HG02973 (cell line): ENCODE measurements around the gene COL13A1.

Source experiments
- ATAC-seq: cut with Tn5 transposase; IDR thresholded peaks from one replicate; pipeline ENCODE4 v1.9.1; 2021; ENCODE audit warnings: moderate library complexity; ENCODE audit not compliant: unreplicated experiment

The COL13A1 gene

DNA sequence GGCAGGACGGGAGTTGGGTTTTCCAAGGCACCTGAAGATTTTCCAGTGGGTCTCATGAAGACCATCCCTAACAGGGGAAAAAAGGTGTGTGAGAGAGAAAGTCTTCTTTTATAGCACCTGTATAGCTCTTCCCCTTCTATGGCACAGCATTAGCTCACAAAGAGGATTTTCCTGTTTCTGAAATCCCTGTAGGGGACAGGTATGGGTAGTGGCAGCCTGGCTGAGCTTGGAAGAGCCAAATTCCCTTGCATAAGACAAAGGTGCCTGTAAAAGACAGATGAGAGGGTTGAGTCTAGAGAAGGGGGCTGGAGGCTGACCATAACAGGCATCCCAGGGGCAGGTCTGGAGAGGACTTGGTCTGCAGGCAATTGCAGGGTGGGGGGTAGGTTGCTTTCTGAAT, 63.7 kb downstream of the COL13A1 start:
- ATAC-seq = no peak

DNA sequence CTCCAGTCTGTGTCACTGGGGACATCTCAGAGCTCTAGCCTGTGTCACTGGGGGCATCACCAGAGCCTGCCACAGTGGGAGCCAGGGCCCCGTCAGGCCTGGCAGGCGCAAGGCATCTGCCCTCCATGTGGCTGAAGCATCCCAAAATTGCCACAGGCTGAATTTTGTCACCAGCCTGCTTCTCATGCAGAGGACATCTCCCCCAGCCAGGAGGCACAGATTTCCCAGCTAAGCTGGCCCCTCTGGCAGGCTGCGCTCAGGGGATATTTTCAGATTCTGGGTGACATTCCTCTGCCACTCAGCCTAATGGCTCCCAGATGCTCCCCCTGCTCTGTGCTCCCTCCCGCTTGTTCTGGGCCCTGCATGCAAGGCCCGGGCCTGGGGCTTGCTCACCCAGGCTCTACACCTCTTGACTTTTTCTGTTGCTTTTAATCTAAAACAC, 64.6 kb downstream of the COL13A1 start:
- ATAC-seq = no peak

DNA sequence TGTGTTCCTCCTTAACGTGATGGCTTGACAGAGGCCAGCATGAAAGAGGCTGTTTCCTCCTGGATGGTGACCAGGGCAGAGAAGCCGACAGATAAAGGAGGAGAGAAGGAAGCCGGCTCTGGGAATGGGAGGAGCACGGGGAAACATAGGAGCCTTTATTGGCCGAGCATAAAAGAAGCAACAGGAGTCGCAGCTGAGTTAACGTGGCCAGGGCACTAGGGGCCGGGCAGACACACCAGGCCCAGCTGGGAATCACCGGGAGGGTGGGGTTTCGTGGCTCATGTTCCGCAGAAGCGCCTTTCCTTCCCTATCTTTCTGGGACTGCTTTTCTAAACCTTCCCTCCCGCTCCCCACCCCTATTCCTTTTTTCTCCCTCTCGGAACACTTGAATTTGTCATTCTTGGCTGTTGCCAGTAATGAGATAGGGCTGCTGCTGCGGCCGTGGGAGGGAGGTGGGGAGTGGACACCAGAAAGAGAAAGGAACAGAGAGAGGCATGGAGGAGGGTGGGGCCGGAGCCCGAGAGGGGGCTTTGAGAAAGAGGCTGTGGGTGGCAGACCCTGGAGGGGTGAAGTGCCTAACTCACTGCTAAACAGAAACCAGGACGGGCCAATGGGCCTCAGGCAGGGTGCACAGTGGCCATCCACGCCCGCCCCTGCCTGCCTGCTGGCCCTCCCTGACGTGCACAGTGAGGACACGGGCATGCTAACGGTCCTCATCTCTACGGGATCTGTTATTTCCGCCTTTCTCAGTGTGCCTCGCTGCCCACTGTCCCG, 65.2 kb downstream of the COL13A1 start:
- no peak for ATAC-seq

DNA sequence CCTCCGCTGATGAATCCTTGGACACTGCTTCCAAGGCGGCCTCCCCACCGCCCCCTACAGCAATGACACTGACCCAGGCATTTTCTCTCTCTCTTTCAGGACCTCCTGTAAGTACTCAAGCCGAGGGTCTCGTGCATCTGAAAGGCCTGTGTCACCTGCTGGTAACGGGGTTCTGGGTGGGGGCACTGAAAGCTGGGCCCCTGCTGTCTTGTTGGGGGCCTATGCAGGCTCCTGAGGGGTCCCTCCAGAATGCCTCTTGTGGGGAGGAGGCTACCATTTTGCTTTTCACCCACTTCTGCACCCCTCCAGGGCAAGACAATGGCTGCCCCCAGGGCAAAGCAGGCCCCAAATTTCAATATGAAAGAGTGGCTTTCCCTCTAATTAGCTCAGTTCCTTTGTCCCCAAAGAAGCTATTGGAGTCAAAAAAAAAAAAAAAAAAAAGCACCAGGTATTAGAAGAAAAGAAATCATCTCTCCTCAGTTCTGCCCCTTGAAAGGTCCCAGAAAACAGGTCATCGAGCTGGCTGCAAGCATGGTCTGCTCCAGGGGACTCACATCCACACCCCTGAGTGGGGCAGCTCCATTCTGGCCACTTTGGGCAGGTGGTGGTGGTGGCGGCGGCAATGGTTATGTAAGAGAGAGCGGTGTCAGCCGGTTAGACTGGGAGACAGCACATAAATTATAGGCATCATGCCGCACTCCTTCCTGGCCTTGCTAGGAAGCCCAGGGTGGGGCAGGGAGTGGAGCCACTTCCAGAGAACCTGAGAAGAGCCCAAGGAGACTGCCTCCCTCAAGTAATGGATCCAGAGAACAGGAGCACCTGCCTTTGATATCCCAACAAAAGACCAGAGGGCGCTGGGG, 66.2 kb downstream of the COL13A1 start:
- ATAC-seq = no peak

DNA sequence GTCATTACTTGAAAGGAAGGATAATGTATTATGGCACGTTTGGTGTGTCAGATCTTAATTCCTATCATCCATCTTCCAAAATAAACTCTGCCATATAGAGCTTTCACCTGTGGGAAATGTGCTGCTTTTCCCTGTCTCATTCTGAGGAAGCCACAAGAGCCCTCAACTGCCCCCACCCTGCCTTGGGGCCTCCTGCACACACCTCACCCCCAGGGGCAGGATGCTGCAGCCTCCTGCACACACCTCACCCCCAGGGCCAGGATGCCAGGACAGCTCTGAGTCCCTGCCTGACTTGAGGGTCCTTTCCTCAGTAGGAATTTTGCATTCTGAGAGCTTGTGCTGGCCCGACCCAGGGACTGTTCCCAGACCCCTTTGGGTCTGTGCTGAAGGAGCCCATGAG, 67.1 kb downstream of the COL13A1 start:
- ATAC-seq = no peak

DNA sequence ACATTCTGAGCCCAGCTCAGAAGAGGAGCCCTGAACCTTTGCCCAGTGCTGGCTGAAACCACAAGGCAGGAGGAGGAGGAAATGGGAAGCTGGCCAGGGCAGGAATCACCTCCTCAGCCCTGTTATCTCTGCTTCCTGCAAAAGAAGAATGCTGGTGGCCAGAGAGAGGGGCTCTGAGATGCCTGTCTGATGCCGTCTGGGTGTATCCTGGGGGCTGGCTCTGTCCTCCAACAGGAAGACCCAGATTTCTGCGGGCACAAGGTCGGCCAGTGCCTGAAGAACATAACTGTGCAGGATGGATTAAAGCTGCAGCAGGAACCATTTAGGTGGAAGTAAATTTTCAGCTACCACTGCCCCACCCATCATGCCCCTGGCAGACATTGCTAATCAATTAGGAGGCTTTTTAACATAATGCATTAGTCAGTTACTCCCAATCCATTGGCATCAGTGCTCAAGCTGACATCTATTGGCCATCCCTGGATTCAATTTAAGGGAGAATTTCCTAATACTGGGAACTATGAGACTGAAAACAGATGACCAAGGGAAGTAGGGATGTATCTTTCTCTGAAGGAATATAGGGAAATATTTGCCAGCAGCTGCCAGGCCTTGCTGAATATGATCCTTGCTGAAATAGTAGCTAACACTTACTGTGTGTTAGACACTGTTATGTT, 67.7 kb downstream of the COL13A1 start:
- ATAC-seq = no peak

DNA sequence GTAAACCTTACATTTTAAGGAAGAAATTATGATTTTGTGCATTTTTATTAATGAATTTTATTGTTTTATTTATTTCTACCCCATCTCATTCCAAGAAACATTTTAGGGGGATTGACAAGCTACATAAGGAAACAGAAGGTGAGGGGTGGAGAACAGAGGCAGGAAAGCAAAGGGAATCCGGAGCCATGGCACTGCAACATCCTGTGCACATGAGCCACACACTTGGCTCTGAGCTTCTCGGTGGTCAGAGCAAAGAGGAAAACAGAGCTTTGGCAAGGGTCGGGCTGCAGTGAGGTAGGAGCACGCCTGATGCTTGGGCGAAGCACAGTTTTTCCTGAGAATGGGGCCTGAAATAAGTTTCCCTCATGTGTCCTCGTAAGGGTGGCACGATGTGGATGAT, 68.9 kb downstream of the COL13A1 start:
- ATAC-seq = no peak

DNA sequence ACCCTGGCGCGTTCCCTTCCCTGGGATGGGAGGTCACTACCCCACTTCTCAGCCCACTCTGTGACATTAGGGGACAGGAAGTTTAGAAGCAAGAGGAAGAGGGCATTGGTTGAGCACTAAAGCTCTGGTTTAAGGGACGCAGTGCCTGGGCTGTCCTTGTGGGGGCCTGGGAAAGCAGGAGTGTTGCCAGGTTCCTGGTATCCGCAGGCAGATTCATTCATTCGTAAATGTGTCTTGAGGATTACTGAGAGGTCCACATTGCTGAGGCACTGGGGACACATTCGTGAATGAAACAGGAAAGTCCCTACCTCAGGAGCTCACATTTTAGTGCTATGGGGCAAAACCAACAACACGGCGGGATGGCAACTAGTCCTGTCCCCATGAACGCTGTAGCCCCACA, 69.4 kb downstream of the COL13A1 start:
- no peak for ATAC-seq

DNA sequence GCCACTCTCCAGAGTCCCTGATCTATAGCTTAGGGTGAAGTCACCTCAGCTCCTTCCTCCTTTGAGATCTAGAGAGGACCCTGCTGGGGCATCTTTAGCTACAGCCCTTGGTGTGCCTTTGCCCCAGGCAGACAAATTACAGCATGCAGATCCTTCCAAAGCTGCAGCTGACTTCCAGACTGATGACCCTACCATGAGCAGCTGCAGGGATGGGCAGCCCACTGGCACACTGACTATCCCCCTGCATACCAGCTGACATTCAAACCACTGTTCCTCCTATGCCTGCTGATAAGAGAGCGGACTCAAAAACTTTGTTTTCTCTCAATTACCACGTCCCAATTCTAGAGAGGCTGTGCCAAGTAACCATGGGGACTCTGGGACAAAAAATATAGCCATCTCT, 70.6 kb downstream of the COL13A1 start:
- no peak for ATAC-seq

DNA sequence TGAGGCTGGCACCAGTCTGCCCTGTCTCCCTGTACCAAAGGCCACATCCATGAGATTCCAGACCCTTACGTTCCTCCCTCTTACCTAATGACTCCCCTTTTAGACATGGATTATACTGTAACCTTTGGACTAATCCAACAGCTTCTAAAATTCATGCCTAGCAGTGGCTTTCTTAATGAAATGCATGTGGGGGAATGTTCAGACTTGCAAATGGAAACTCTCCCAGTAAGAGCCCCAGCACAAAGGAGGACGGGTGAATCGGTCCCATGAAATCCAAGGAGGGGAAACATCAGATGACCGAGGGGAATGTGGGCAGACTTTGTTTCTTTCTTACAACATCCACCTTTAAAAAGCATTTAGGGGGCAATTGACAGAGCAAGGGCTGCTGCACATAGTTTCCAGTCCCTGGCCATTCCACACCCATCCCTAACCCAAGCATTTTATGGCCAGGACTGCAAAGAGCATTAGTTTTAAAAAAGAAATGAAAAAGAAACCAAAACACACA, 71.5 kb downstream of the COL13A1 start:
- ATAC-seq = no peak

DNA sequence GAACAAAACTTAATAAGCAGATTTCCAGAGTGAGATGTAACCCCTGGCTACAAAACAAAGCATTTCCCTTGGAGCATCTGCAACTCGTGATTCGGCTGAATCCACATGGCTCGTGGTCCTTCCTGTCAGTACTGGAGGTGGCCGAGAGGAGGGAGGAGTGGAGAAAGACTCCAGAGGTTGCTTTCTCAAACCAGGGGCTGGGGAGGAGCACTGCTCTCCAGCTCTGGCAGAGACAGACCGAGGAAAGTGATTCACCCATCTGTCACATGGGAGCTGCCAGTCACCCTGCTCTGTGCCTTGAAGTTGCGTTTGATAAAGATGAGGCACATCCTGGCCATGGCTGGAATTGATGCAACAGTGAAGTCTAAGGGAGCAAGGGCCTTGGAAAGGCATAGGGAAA, 72.7 kb downstream of the COL13A1 start:
- ATAC-seq = no peak

DNA sequence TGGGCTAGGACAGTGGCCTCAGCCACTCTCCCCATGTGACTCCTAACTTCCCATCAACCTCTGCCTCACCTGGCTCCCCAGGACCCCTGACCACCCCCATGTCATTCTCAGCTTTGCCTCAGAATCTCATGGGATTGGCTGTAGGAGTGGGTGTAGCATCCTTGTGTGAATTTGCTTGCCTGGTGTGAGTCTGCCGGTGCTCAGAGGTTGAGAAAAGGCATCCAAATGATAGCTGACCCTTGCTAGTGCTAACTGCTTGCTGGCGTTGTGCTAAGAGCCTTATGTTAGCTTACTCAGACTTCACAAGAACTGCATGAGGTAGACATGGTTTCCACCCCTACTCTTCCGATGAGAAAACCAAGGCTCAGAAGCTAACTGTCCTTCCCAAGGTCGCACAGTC, 74.2 kb downstream of the COL13A1 start:
- no peak for ATAC-seq

DNA sequence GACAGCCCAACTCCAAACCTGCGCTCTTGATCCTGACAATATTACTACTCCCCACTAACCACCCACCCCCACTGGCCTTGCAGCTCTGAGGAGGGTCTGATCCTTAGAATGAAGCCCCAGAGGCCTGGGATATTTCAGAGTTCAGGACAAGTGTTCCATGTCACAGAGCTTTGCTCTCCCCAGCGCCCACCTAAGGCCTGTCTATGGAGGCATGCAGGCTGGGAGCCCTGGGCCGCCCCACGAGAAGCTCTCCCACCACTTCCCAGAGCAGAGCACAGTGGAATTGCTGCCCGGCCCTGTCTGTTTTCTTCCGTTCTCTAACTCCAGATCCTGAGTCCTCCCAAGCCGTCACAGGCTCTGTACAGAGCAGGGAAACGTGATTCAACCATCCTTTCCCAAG, 74.6 kb downstream of the COL13A1 start:
- no peak for ATAC-seq

DNA sequence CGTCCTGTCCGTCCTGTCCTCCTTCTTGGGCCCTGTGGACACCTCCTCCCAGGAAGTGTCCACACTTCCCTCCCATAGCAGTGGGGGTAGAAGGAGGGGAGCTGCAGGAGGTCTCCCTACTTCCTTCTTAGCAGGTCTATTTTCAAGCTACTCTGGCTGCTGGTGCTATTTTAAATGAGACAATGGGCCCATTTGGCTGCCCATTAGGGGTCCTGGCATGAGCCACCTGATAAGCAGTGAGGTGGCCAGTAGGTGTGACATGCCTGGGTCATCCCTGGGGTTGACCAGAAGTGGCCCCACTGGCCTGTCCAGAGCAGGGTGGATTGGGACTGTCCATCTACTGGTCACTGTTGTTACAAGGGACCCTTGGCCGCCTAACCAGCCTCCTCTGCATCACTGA, 75.2 kb downstream of the COL13A1 start:
- no peak for ATAC-seq

DNA sequence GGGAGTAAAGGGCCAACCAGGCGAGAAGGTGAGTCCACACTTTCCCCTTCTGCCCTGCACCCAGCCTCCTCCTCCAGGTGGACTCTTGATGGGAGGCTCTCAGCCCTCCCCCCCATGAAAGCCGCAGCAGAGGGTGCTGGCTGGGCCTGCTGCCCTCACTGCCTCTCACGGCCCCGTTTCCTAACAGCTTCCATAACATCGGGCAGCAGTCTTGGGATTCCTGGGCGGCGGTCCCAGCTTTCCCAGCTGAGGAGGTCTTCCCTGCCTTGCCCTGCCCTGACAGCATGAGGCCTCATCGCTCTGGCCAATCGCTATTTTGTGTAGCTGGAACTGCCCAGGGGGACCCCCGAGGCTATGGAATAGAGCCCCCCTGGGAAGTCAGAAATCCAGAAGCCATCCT, 76.3 kb downstream of the COL13A1 start:
- no peak for ATAC-seq

DNA sequence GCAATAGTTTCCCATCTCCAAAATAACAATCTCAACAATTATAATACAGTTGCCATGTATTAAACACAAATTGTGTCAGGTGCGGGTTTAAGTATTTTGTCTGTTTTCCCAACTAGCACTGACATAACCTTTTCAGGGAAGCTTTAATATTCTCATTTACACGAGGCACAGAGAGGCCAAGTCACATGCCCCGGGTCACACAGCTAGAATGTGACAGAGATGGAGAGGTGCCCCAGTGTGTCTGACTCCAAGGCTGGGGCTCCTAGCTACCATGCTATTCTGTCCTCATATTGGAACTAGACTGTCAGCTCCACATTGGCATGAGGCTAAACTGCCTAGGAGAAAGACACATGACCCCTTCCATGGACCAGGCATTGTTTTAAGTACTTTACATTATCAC, 77.2 kb downstream of the COL13A1 start:
- no peak for ATAC-seq

DNA sequence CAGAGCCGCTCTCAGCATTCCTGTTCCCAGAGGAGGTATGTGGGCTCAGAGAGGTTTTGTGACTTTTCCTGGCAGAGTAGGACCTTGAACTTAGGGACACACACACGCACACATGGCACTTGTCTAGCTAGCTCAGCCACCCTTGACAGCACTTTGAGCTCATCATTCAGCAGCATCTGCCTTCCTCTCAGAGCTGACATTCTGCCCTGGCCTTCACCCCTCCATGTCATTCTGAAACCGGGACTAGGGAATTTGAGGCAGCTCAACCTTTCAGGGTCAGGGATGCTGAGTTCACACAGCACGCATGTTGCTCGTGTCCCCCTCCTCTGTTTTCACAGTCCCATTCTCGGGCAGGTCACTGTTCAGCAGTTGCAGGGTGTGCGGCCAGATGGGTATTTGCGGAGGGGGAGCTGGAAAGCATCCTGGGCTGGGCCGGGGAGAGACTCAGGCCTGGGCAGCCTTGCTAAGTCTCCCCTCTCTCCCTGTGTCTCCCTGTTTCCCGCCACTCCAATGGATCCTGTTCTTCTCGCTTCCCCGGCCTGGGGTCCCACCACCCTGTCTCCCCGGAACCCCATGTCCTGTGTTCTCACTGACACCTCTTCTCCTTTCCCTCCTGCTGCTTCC, 78.0 kb downstream of the COL13A1 start:
- ATAC-seq = no peak

DNA sequence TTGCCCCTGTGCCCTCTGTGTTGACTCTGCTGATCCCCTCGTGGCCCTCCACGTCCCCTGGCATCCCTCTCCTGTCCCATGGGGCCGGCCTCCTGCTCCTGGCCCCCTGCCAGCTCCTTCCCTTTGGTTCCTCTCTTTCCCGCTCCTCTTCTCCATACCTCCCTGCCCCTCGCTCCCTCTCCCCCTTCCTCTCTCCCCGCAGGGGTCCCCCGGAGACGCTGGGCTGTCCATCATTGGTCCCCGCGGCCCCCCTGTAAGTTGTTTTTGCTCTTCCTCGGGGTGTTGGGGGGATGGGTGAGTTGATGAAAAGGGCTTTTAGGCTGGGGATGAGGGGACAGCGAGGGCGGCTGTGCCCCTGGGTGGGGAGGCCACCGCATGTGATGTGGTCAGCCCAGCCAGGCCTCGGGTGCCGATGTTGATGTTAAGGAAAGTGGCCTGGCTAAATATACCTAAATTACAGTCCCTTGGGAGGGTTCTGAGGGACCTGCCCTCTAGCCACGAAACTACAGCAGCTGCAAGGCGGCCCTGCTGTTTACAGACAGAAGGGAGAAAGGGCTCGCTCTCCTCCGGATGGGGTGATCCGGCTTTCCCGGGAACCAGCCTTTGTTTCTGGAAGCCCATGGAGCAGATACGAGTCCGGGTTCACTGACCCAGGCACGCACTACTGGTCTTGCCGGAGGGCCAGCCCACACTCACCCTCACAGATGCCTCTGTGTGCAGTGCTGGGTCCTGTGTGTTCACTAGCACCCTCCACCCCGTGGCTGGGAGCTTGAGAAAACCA, 78.8 kb downstream of the COL13A1 start:
- no peak for ATAC-seq

DNA sequence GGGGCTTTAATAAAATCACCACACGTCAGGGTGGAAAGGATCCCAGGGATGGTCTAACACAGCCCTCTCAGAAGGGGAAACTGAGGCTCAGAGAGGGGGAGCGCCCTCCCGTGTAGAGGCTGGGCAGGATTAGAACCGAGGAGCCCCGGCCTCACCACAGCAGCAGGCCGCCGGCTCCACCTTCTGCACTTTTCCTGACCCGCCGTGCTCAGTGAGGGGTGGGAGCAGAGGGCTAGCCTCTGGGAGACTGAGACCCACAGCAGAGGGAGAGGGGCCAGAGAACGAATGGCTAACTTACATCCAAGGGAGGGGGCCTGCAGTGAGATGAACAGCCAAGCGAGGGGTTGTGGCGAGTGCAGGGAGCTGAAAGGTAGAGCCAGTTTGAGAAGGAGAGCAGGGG, 79.5 kb downstream of the COL13A1 start:
- no peak for ATAC-seq

DNA sequence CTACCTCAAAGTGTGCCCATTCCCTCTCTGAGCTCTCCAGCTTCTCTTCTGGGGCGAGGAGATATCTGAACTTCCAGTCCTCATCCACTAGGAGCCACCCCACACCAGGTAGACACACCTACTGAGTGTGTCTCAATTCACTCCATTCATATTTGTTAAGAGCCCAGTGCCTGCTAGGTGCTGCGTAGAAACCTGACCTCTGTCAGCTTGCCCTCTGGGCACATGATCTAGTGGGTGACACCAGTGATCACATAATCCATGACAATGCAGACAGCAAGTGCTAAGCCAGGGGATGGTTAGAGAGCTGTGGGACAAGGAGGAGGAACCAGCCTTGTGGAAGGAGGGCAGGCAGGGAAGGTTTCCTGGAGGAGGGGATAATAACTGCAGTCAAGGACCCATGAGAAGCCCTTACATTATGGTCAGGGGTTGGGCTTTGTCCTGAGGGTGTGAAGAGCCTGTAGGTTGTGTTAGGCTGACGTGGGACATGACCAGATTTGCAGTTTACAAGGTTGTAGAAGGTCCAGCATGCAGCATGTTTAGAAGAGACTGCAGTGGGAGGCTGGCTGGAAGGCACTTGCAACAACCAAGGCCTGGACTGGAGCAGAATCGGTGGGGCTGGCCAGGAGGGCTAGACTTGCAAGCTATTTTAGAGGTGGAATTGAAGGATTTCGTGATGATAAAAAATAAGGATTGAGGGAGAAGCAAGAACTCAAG, 81.8 kb downstream of the COL13A1 start:
- no peak for ATAC-seq
